Measurements from ENCODE around the gene SRC. TPM values are rescaled to one million over a fixed set of nuclear protein-coding genes. Genes with fewer than 3 reads are reported as not detected.

Gene SRC
- total RNA-seq, 1 donor from 2014 or later, result 48.6 TPM

DNA sequence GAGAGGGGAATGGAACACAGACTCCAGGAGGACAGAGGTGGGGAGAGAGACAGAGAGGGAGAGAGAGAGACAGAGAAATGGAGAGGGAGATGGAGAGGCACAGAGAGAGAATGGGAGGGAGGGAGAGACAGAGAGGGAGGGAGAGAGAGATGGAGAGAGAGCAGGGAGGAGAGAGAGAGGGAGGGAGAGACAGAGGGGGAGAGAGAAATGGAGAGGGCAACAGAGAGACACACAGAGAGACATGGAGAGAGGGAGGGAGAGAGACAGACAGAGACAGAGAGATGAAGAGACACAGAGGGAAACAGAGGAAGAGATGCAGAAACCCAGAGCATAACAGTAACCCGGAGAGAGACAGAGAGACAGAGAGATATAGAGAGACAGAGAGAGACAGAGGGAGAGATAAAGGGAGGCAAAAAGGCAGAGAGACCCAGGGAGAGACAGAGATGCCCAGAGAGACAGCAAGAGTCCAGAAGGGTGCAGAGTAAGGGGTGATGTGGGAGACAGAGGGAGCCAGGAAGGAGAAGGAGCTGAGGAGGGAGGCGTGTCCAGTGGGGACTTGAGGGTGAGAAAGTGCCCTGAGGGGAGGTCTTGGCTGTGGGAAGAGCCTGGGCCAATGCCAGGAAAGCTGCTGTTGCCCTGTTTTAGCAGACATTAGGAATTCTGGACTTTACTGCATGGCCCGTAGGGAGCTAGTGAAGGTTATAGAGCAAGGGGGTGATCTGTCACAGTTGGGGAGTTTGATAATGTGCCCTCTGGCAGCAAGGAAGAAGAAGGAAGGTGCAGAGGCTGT, 78.3 kb downstream of the SRC start:
- Histone ChIP-seq H3K9me3 (no peaks in the 10 kb centered on the region), H3K27ac (no peak overlapping the region), H3K27me3 (no peaks in the 10 kb centered on the region), H3K36me3 (no peaks in the 10 kb centered on the region), H3K4me3 (no peak overlapping the region), H3K4me1 (no peaks in the 10 kb centered on the region)
- no peak for DNase-seq (ENCODE audit: extremely low spot score in 2 of 2)
- intact Hi-C loops (cut with DNase I), result no loop called here
- TF ChIP-seq CTCF (IDR thresholded peaks at IDR 0.05) (no peak), POLR2AphosphoS5 (IDR thresholded peaks at IDR 0.05; ENCODE audit: insufficient read depth in 1 of 2, low read depth in 1 of 2) (no peak), POLR2A (IDR thresholded peaks at IDR 0.05) (no peak)

DNA sequence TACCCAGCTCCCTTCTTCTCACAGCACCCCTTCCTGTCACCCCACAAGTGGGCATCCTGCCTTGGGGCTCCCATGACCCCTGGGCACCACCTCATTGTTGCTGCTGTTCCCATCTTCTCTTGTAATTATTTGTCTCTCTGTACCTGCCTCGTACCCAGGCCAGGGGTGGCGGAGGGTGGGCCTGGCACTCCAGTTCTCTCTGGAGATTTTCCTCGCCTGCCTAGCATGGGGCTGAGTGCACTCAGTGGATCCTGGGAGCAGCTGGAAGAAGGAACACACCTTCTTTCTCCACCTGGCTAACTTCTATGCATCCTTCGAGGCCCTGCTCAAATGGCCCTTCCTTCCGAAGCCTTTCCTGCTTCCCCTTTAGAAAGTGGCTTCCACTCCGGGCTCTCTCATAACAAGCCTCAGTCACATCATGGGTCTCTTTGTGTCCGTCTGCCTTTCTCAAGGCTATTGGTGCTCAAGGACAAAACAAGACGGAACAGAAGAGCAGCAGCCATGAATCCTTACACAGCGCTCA, 79.2 kb downstream of the SRC start:
- Histone ChIP-seq H3K4me3 (no peak overlapping the region), H3K27me3 (no peaks in the 10 kb centered on the region), H3K4me1 (no peaks in the 10 kb centered on the region), H3K36me3 (no peaks in the 10 kb centered on the region), H3K9me3 (no peaks in the 10 kb centered on the region), H3K27ac (no peak overlapping the region)
- DNase-seq (ENCODE audit: extremely low spot score in 2 of 2), result no peak
- TF ChIP-seq POLR2AphosphoS5 (IDR thresholded peaks at IDR 0.05; ENCODE audit: insufficient read depth in 1 of 2, low read depth in 1 of 2), result no peak
- TF ChIP-seq CTCF (IDR thresholded peaks at IDR 0.05), result no peak
- no peak for TF ChIP-seq POLR2A (IDR thresholded peaks at IDR 0.05)
- intact Hi-C loops (cut with DNase I), result no loop called here

GRCh38 chr20:37426106-37426505, 80.2 kb downstream of the SRC start:
- DNase-seq (ENCODE audit: extremely low spot score in 2 of 2), result no peak
- no peaks in the 10 kb centered on the region for H3K9me3 ChIP-seq
- TF ChIP-seq POLR2A (IDR thresholded peaks at IDR 0.05), result no peak
- no peak for TF ChIP-seq CTCF (IDR thresholded peaks at IDR 0.05)
- TF ChIP-seq POLR2AphosphoS5 (IDR thresholded peaks at IDR 0.05; ENCODE audit: insufficient read depth in 1 of 2, low read depth in 1 of 2), result no peak
- no peak overlapping the region for H3K27ac ChIP-seq
- no peaks in the 10 kb centered on the region for H3K4me1 ChIP-seq
- H3K27me3 ChIP-seq, result no peaks in the 10 kb centered on the region
- intact Hi-C loops (cut with DNase I), result no loop called here
- no peaks in the 10 kb centered on the region for H3K36me3 ChIP-seq
- no peak overlapping the region for H3K4me3 ChIP-seq

DNA sequence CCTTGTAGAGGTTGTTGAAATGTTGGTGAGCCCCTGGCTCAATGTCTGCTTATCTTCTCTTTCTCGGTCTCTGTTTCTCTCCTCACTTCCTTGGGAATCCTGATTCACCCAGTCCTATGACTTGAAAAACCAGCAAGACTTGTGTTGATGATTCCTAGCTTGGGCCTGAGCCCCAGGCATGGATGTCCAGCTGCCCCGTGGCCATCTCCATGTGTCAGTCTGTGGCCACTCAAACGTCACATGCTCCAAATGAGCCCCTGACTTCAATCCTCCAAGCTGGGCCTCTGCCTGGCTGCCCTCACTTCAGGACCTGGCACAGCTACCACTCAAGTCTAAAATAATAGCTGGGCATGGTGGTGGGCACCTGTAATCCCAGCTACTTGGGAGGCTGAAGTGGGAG, 81.0 kb downstream of the SRC start:
- Histone ChIP-seq H3K27me3 (no peaks in the 10 kb centered on the region), H3K9me3 (no peaks in the 10 kb centered on the region), H3K4me3 (no peak overlapping the region), H3K4me1 (no peaks in the 10 kb centered on the region), H3K36me3 (no peaks in the 10 kb centered on the region), H3K27ac (no peak overlapping the region)
- DNase-seq (ENCODE audit: extremely low spot score in 2 of 2), result no peak
- TF ChIP-seq POLR2AphosphoS5 (IDR thresholded peaks at IDR 0.05; ENCODE audit: insufficient read depth in 1 of 2, low read depth in 1 of 2), result no peak
- TF ChIP-seq CTCF (IDR thresholded peaks at IDR 0.05), result no peak
- TF ChIP-seq POLR2A (IDR thresholded peaks at IDR 0.05), result no peak
- intact Hi-C loops (cut with DNase I), result no loop called here

GRCh38 chr20:37430044-37430443, 84.1 kb downstream of the SRC start:
- Histone ChIP-seq H3K36me3 (no peaks in the 10 kb centered on the region), H3K27ac (no peak overlapping the region), H3K4me1 (no peaks in the 10 kb centered on the region), H3K4me3 (no peak overlapping the region), H3K27me3 (no peaks in the 10 kb centered on the region), H3K9me3 (no peaks in the 10 kb centered on the region)
- intact Hi-C loops (cut with DNase I), result no loop called here
- DNase-seq (ENCODE audit: extremely low spot score in 2 of 2), result no peak
- TF ChIP-seq POLR2A (IDR thresholded peaks at IDR 0.05) (no peak), POLR2AphosphoS5 (IDR thresholded peaks at IDR 0.05; ENCODE audit: insufficient read depth in 1 of 2, low read depth in 1 of 2) (no peak), CTCF (IDR thresholded peaks at IDR 0.05) (no peak)
